ENCODE results near the gene NME9.
A peak's percentile ranks its signal among the peaks of the same experiment; 100 is the strongest.
"Not testable (repeated sequence)": the region's sequence is repeated elsewhere in the genome, so short reads cannot be mapped to it uniquely, and the experiment has no call there.

Gene NME9

GRCh38 chr3:138329127-138329983 lies at the start of gene NME9:
NME9 (minus strand) TSS chr3:138329851; CDS start chr3:138329335, 516 bp downstream.
- peak; percentile 80 to 88 for DNase-seq (ENCODE audit: low read depth in 2 of 2)

GRCh38 chr3:138378990-138379389 lies 49.3 kb upstream of the NME9 start:
- no peak for DNase-seq (ENCODE audit: low read depth in 2 of 2)

- DNase-seq (ENCODE audit: low read depth in 2 of 2): no peak
Measured at GRCh38 chr3:138378331-138378730, 48.7 kb upstream of the NME9 start.

- DNase-seq (ENCODE audit: low read depth in 2 of 2): no peak
Measured at GRCh38 chr3:138377804-138378203, 48.2 kb upstream of the NME9 start.

GRCh38 chr3:138377212-138377611 lies 47.6 kb upstream of the NME9 start:
- not testable (repeated sequence) for DNase-seq (ENCODE audit: low read depth in 2 of 2)

- DNase-seq (ENCODE audit: low read depth in 2 of 2): no peak
Measured at GRCh38 chr3:138376663-138377062, 47.0 kb upstream of the NME9 start.

- DNase-seq (ENCODE audit: low read depth in 2 of 2): no peak
Measured at GRCh38 chr3:138375447-138375846, 45.8 kb upstream of the NME9 start.

- no peak for DNase-seq (ENCODE audit: low read depth in 2 of 2)
Measured at GRCh38 chr3:138374573-138375134, 45.0 kb upstream of the NME9 start.

- no peak for DNase-seq (ENCODE audit: low read depth in 2 of 2)
Measured at GRCh38 chr3:138373736-138374094, 44.1 kb upstream of the NME9 start.

- DNase-seq (ENCODE audit: low read depth in 2 of 2): no peak
Measured at GRCh38 chr3:138373087-138373735, 43.6 kb upstream of the NME9 start.

GRCh38 chr3:138371070-138371965 lies 41.7 kb upstream of the NME9 start:
- no peak for DNase-seq (ENCODE audit: low read depth in 2 of 2)

- no peak for DNase-seq (ENCODE audit: low read depth in 2 of 2)
Measured at GRCh38 chr3:138370321-138370720, 40.7 kb upstream of the NME9 start.

- DNase-seq (ENCODE audit: low read depth in 2 of 2): no peak
Measured at GRCh38 chr3:138369151-138369900, 39.7 kb upstream of the NME9 start.

- no peak for DNase-seq (ENCODE audit: low read depth in 2 of 2)
Measured at GRCh38 chr3:138367911-138368310, 38.3 kb upstream of the NME9 start.

- no peak for DNase-seq (ENCODE audit: low read depth in 2 of 2)
Measured at GRCh38 chr3:138367326-138367850, 37.7 kb upstream of the NME9 start.

- DNase-seq (ENCODE audit: low read depth in 2 of 2): no peak
Measured at GRCh38 chr3:138366006-138366759, 36.5 kb upstream of the NME9 start.

- DNase-seq (ENCODE audit: low read depth in 2 of 2): no peak
Measured at GRCh38 chr3:138365253-138365555, 35.6 kb upstream of the NME9 start.

GRCh38 chr3:138364356-138365252 lies 35.0 kb upstream of the NME9 start:
- no peak for DNase-seq (ENCODE audit: low read depth in 2 of 2)

GRCh38 chr3:138363322-138363721 lies 33.7 kb upstream of the NME9 start:
- DNase-seq (ENCODE audit: low read depth in 2 of 2): no peak
